HepG2 (cell line): ENCODE results near the gene ADARB2.

Source experiments
- BRCA1 ChIP-seq: sonication (generic); formaldehyde crosslinking; IDR thresholded peaks from 2 replicates; pipeline ENCODE4 v1.4.0; 2020; ENCODE audit warnings: missing genetic modification reagents
- CTCF ChIP-seq: sonication (generic); formaldehyde crosslinking; IDR thresholded peaks from 2 replicates; pipeline ENCODE4 v1.5.0; 2020; ENCODE audit warnings: mild to moderate bottlenecking, missing genetic modification reagents, moderate library complexity
- EZH2 ChIP-seq: conservative IDR thresholded peaks from 2 replicates; pipeline ENCODE4 v1.6.1; 2012; ENCODE audit warnings: mild to moderate bottlenecking, low read depth, low read length, moderate library complexity
- GABPB1 ChIP-seq: IDR thresholded peaks from 2 replicates; pipeline ENCODE4 v1.6.1; 2016; ENCODE audit warnings: mild to moderate bottlenecking, missing genetic modification reagents, moderate library complexity, missing compliant biosample characterization
- HNRNPL ChIP-seq: fragments of 200-400 bp; formaldehyde crosslinking; IDR thresholded peaks from 2 replicates; pipeline ENCODE4 v1.6.1; 2017; ENCODE audit warnings: mild to moderate bottlenecking, low read depth, low read length
- NFATC3 ChIP-seq: sonication (generic); formaldehyde crosslinking; IDR thresholded peaks from 2 replicates; pipeline ENCODE4 v1.5.1; 2020; ENCODE audit warnings: mild to moderate bottlenecking, missing genetic modification reagents
- NONO ChIP-seq, 2 experiments: fragments of 450-650 bp in 1 of 2; sonication (generic) in 1 of 2; formaldehyde crosslinking in 1 of 2; IDR thresholded peaks in 1 of 2; conservative IDR thresholded peaks in 1 of 2; 2 replicates each; pipeline versions ENCODE4 v1.6.1 to v1.8.0; 2017 to 2022; ENCODE audit warnings: mild to moderate bottlenecking in 1 of 2, missing genetic modification reagents in 1 of 2, moderate library complexity in 1 of 2
- POLR2AphosphoS5 ChIP-seq: IDR thresholded peaks from 2 replicates; pipeline ENCODE4 v1.6.1; 2012; ENCODE audit warnings: low read depth, low read length
- STAT6 ChIP-seq: sonication (generic); formaldehyde crosslinking; IDR thresholded peaks from 2 replicates; pipeline ENCODE4 v1.4.0; 2020; ENCODE audit warnings: missing genetic modification reagents, mild to moderate bottlenecking, borderline replicate concordance
- THRA ChIP-seq: sonication (generic); formaldehyde crosslinking; IDR thresholded peaks from 2 replicates; pipeline ENCODE4 v1.4.0; 2020; ENCODE audit warnings: missing genetic modification reagents, borderline replicate concordance
- THYN1 ChIP-seq: sonication (generic); formaldehyde crosslinking; IDR thresholded peaks from 2 replicates; pipeline ENCODE4 v1.8.1; 2023; ENCODE audit warnings: low read depth, mild to moderate bottlenecking, moderate library complexity, missing genetic modification reagents, borderline replicate concordance
- TSC22D2 ChIP-seq: sonication (generic); formaldehyde crosslinking; IDR thresholded peaks from 2 replicates; pipeline ENCODE4 v1.5.1; 2020; ENCODE audit warnings: missing genetic modification reagents, mild to moderate bottlenecking, borderline replicate concordance
- YEATS2 ChIP-seq: sonication (generic); formaldehyde crosslinking; IDR thresholded peaks from 2 replicates; pipeline ENCODE4 v1.4.0; 2020; ENCODE audit warnings: missing genetic modification reagents, borderline replicate concordance
- ZNF687 ChIP-seq: sonication (generic); formaldehyde crosslinking; IDR thresholded peaks from 2 replicates; pipeline ENCODE4 v1.5.1; 2020; ENCODE audit warnings: mild to moderate bottlenecking, missing genetic modification reagents, moderate library complexity

GRCh38 chr10:1498746-1499358 is 238.5 kb downstream of the ADARB2 start:
- TF ChIP-seq CTCF (CRISPR knock-in tag) (no peak), ZNF687 (CRISPR knock-in tag) (no peak), NONO (IDR thresholded peaks at IDR 0.05) (no peak), NONO (CRISPR knock-in tag; conservative IDR thresholded peaks at IDR 0.05) (no peak), TSC22D2 (CRISPR knock-in tag) (no peak), BRCA1 (CRISPR knock-in tag) (no peak), EZH2 (no peak), THYN1 (CRISPR knock-in tag) (no peak), HNRNPL (no peak), POLR2AphosphoS5 (no peak), GABPB1 (CRISPR knock-in tag) (no peak), STAT6 (CRISPR knock-in tag) (no peak), THRA (CRISPR knock-in tag) (no peak), NFATC3 (CRISPR knock-in tag) (no peak), YEATS2 (CRISPR knock-in tag) (no peak)
